Stimulated activated CD4-positive, alpha-beta T cell treated with anti-CD3 and anti-CD28 coated beads, Interleukin-12 subunit alpha, Interleukin-12 subunit beta, amount 100 ng/mL, for 4 hours (primary cell): ENCODE measurements around the gene PTPRU.

ENCODE experiments used
- DNase-seq: peaks from one replicate; pipeline ENCODE4 v3.0.0-alpha.2; 2020

Gene PTPRU

GRCh38 chr1:29343476-29343875 lies 107.2 kb downstream of the PTPRU start:
- no peak for DNase-seq

GRCh38 chr1:29343908-29344307 lies 107.6 kb downstream of the PTPRU start:
- DNase-seq: no peak

GRCh38 chr1:29344336-29344735 lies 108.0 kb downstream of the PTPRU start:
- DNase-seq: no peak

GRCh38 chr1:29346576-29346975 lies 110.3 kb downstream of the PTPRU start:
- no peak for DNase-seq

GRCh38 chr1:29349871-29350491 lies 113.7 kb downstream of the PTPRU start:
- DNase-seq: no peak

GRCh38 chr1:29352719-29353420 lies 116.5 kb downstream of the PTPRU start:
- no peak for DNase-seq

- no peak for DNase-seq
These were observed 118.3 kb downstream of the PTPRU start for GRCh38 chr1:29354511-29355098.

GRCh38 chr1:29355375-29355774 lies 119.1 kb downstream of the PTPRU start:
- DNase-seq: no peak

GRCh38 chr1:29356663-29357062 lies 120.3 kb downstream of the PTPRU start:
- DNase-seq: no peak

- DNase-seq: no peak
These were observed 121.1 kb downstream of the PTPRU start for GRCh38 chr1:29357452-29357851.

- DNase-seq: no peak
These were observed 121.9 kb downstream of the PTPRU start for GRCh38 chr1:29358183-29358582.

- no peak for DNase-seq
These were observed 124.4 kb downstream of the PTPRU start for GRCh38 chr1:29360768-29361167.

- no peak for DNase-seq
These were observed 125.4 kb downstream of the PTPRU start for GRCh38 chr1:29361686-29362085.

- DNase-seq: no peak
These were observed 125.8 kb downstream of the PTPRU start for GRCh38 chr1:29362116-29362515.

GRCh38 chr1:29362764-29363163 lies 126.4 kb downstream of the PTPRU start:
- no peak for DNase-seq

GRCh38 chr1:29363536-29363935 lies 127.2 kb downstream of the PTPRU start:
- no peak for DNase-seq

GRCh38 chr1:29364101-29364678 lies 127.9 kb downstream of the PTPRU start:
- no peak for DNase-seq

- DNase-seq: no peak
These were observed 129.8 kb downstream of the PTPRU start for GRCh38 chr1:29365906-29366670.

GRCh38 chr1:29368936-29369932 lies 132.9 kb downstream of the PTPRU start:
- DNase-seq: no peak

- no peak for DNase-seq
These were observed 133.7 kb downstream of the PTPRU start for GRCh38 chr1:29370067-29370466.

- DNase-seq: no peak
These were observed 135.0 kb downstream of the PTPRU start for GRCh38 chr1:29371332-29371731.

GRCh38 chr1:29372108-29372507 lies 135.8 kb downstream of the PTPRU start:
- DNase-seq: no peak
